Naive thymus-derived CD4-positive, alpha-beta T cell (primary cell): ENCODE measurements around the gene SIRT2. TPM values are rescaled to one million over a fixed set of nuclear protein-coding genes. Genes with fewer than 3 reads are reported as not detected.

Experiments
- ATAC-seq: fragments of 150-1000 bp; cut with Tn5 transposase; 2 replicates; pipeline ENCODE4 v1.10.0; 2021; ENCODE audit warnings: mild to moderate bottlenecking, moderate library complexity
- CTCF ChIA-PET: fragments of 350-600 bp; sonication (Branson Sonifier 250); formaldehyde crosslinking; loops from one replicate; lab custom pipeline; 2021; ENCODE audit warnings: antibody characterized with exemption; lab: Charles Lee
- POLR2A ChIA-PET: fragments of 350-600 bp; sonication (Branson Sonifier 250); formaldehyde crosslinking; loops from one replicate; lab custom pipeline; 2021; ENCODE audit warnings: antibody characterized with exemption, inconsistent platforms; lab: Charles Lee
- DNase-seq, 9 donors: peaks; one replicate each; pipeline versions ENCODE4 v3.0.0 to v3.0.0-alpha.2; 2020 to 2022; ENCODE audit warnings: mixed read lengths in 1 of 9
- H3K27ac ChIP-seq: one replicate; pipeline ENCODE4 v1.7.0; 2013; ENCODE audit warnings: mild to moderate bottlenecking, low read depth, low read length, moderate library complexity
- H3K27me3 ChIP-seq, 2 donors: one replicate each; pipeline ENCODE4 v1.7.0; 2013; ENCODE audit warnings: low read length in 2 of 2, mild to moderate bottlenecking in 2 of 2, moderate library complexity in 2 of 2; ENCODE audit not compliant: control insufficient read depth in 2 of 2, insufficient read depth in 2 of 2
- H3K36me3 ChIP-seq, 3 experiments: 1 replicate in 2 of 3; 2 replicates in 1 of 3; pipeline ENCODE4 v1.7.0; 2013; ENCODE audit warnings: low read length in 3 of 3, mild to moderate bottlenecking in 3 of 3, moderate library complexity in 1 of 3; ENCODE audit not compliant: insufficient read depth in 3 of 3, control insufficient read depth in 2 of 3
- H3K4me1 ChIP-seq, 2 donors: one replicate each; pipeline ENCODE4 v1.7.0; 2013; ENCODE audit warnings: low read length in 2 of 2, mild to moderate bottlenecking in 2 of 2, moderate library complexity in 1 of 2; ENCODE audit not compliant: control insufficient read depth in 2 of 2, insufficient read depth in 2 of 2
- H3K4me3 ChIP-seq: 2 replicates; pipeline ENCODE4 v1.7.0; 2013; ENCODE audit warnings: mild to moderate bottlenecking, low read length
- H3K9me3 ChIP-seq, 3 experiments: 1 replicate in 2 of 3; 2 replicates in 1 of 3; pipeline ENCODE4 v1.7.0; 2013; ENCODE audit warnings: low read length in 3 of 3; ENCODE audit not compliant: control insufficient read depth in 2 of 3
- H3K27ac Mint-ChIP-seq, 9 donors: one replicate each; pipeline ENCODE4 v1.8.0; 2020 to 2022; ENCODE audit warnings: mixed read lengths in 9 of 9, mild to moderate bottlenecking in 8 of 9, moderate library complexity in 5 of 9, inconsistent platforms in 2 of 9
- H3K27me3 Mint-ChIP-seq, 5 donors: one replicate each; pipeline ENCODE4 v1.8.0; 2021 to 2022; ENCODE audit warnings: mixed read lengths in 5 of 5, mild to moderate bottlenecking in 1 of 5
- H3K36me3 Mint-ChIP-seq, 5 donors: one replicate each; pipeline ENCODE4 v1.8.0; 2020 to 2022; ENCODE audit warnings: mixed read lengths in 5 of 5, mild to moderate bottlenecking in 3 of 5, inconsistent platforms in 1 of 5
- H3K4me1 Mint-ChIP-seq, 7 donors: one replicate each; pipeline ENCODE4 v1.8.0; 2020 to 2022; ENCODE audit warnings: mixed read lengths in 7 of 7, mild to moderate bottlenecking in 3 of 7, inconsistent platforms in 1 of 7
- H3K4me3 Mint-ChIP-seq, 10 donors: one replicate each; pipeline ENCODE4 v1.8.0; 2020 to 2022; ENCODE audit warnings: mild to moderate bottlenecking in 10 of 10, mixed read lengths in 10 of 10, moderate library complexity in 6 of 10, inconsistent platforms in 2 of 10
- H3K9me3 Mint-ChIP-seq, 11 donors: one replicate each; pipeline ENCODE4 v1.8.0; 2020 to 2022; ENCODE audit warnings: mixed read lengths in 11 of 11, mild to moderate bottlenecking in 4 of 11, inconsistent platforms in 1 of 11, moderate library complexity in 1 of 11
- intact Hi-C, 2 donors: fragments of 100-400 bp; cut with micrococcal nuclease; formaldehyde crosslinking; loops; one replicate each; pipeline ENCODE4 v1.15.1; 2023
- polyA plus RNA-seq, 2 donors: library from polyadenylated mRNA; unstranded; fragments of 300-500 nt; fragmentation: Illumina TruSeq; gene quantifications; one replicate each; pipeline ENCODE4 v1.2.3, GENCODE V29; 2021
- total RNA-seq, 6 experiments: library from RNA in 5 of 6; stranded (reverse) in 5 of 6; gene quantifications; 1 replicate in 5 of 6; 2 replicates in 1 of 6; pipeline ENCODE4 v1.2.3 and lab custom pipeline; 2021 to 2026

Gene SIRT2
- total and polyA plus RNA-seq, 7 experiments from 2014 or later: 30.7 to 78.5 (median 47.5) TPM

GRCh38 chr19:38917516-38917915, 18.1 kb upstream of the SIRT2 start:
- POLR2A ChIA-PET: interaction anchor here (1.1 kb wide), 1 partner anchor 12 kb away, joined by 3 read pairs; no protein-coding TSS in a partner anchor
- Mint-ChIP-seq H3K27ac (no peak overlapping the region), H3K4me3 (no peak overlapping the region), H3K27me3 (no peaks in the 10 kb centered on the region), H3K4me1 (peaks cover 0 to 6% (median 0%) of the 10 kb centered on the region in 7 donors), H3K9me3 (peaks cover 0 to 3% (median 0%) of the 10 kb centered on the region in 11 donors), H3K36me3 (peaks cover 0 to 15% (median 10%) of the 10 kb centered on the region in 5 donors)
- Histone ChIP-seq H3K27ac (no peak overlapping the region), H3K9me3 (no peaks in the 10 kb centered on the region), H3K4me1 (no peaks in the 10 kb centered on the region), H3K36me3 (peaks cover 0 to 20% (median 0%) of the 10 kb centered on the region in 3 experiments), H3K27me3 (no peaks in the 10 kb centered on the region), H3K4me3 (no peak overlapping the region)
- CTCF ChIA-PET: interaction anchor here (0.6 kb wide), 1 partner anchor 960 kb away, joined by 3 read pairs; no protein-coding TSS in a partner anchor
- ATAC-seq: no peak
- intact Hi-C loops: no loop called here
- DNase-seq: no peak

GRCh38 chr19:38915329-38916321, 16.2 kb upstream of the SIRT2 start:
- Mint-ChIP-seq H3K27me3 (no peaks in the 10 kb centered on the region), H3K36me3 (peaks cover 0 to 4% (median 0%) of the 10 kb centered on the region in 5 donors), H3K9me3 (peaks cover 0 to 2% (median 0%) of the 10 kb centered on the region in 11 donors), H3K27ac (peak overlapping the region in 1 of 9 donors; percentile 66), H3K4me1 (peaks cover 0 to 6% (median 0%) of the 10 kb centered on the region in 7 donors), H3K4me3 (no peak overlapping the region)
- ATAC-seq (no peak), DNase-seq (no peak)
- Histone ChIP-seq H3K4me3 (no peak overlapping the region), H3K27me3 (no peaks in the 10 kb centered on the region), H3K36me3 (peaks cover 0 to 5% (median 0%) of the 10 kb centered on the region in 3 experiments), H3K9me3 (no peaks in the 10 kb centered on the region), H3K27ac (no peak overlapping the region), H3K4me1 (no peaks in the 10 kb centered on the region)
- ChIA-PET POLR2A (no interaction called here), CTCF (no interaction called here)
- intact Hi-C loops: no loop called here

GRCh38 chr19:38913958-38914357, 14.5 kb upstream of the SIRT2 start:
- CTCF ChIA-PET: no interaction called here
- no peak overlapping the region for H3K4me3 ChIP-seq
- intact Hi-C loops: no loop called here

GRCh38 chr19:38912600-38913514, 13.4 kb upstream of the SIRT2 start:
- Histone ChIP-seq H3K4me3 (no peak overlapping the region), H3K4me1 (peaks cover 0 to 9% of the 10 kb centered on the region in 2 donors), H3K9me3 (no peaks in the 10 kb centered on the region), H3K27ac (no peak overlapping the region), H3K27me3 (no peaks in the 10 kb centered on the region), H3K36me3 (peaks cover 0 to 13% (median 0%) of the 10 kb centered on the region in 3 experiments)
- CTCF ChIA-PET: no interaction called here
- Mint-ChIP-seq H3K9me3 (peaks cover 0 to 2% (median 0%) of the 10 kb centered on the region in 11 donors), H3K27ac (no peak overlapping the region), H3K4me1 (peaks cover under 1 to 16% (median 7%) of the 10 kb centered on the region in 7 donors), H3K27me3 (no peaks in the 10 kb centered on the region), H3K36me3 (peaks cover under 1 to 9% (median 1%) of the 10 kb centered on the region in 5 donors), H3K4me3 (no peak overlapping the region)
- intact Hi-C loops: no loop called here
- ATAC-seq: no peak
- POLR2A ChIA-PET: interaction anchor here (0.6 kb wide), 1 partner anchor 13 kb away, joined by 3 read pairs; the partner anchor contains the start of gene NFKBIB
- no peak for DNase-seq

More at GRCh38 chr19:38913958-38914357, 14.5 kb upstream of the SIRT2 start:
- Histone ChIP-seq H3K36me3 (peaks cover 0 to 7% (median 0%) of the 10 kb centered on the region in 3 experiments), H3K27ac (no peak overlapping the region), H3K9me3 (no peaks in the 10 kb centered on the region), H3K27me3 (no peaks in the 10 kb centered on the region), H3K4me1 (peaks cover 0 to 3% of the 10 kb centered on the region in 2 donors)
- H3K4me1 Mint-ChIP-seq: peaks cover 0 to 9% (median 2%) of the 10 kb centered on the region in 7 donors
- POLR2A ChIA-PET: no interaction called here
- H3K4me3 Mint-ChIP-seq: no peak overlapping the region
- ATAC-seq (no peak), DNase-seq (no peak)
- no peaks in the 10 kb centered on the region for H3K27me3 Mint-ChIP-seq
- H3K36me3 Mint-ChIP-seq: peaks cover 0 to 4% (median 0%) of the 10 kb centered on the region in 5 donors
- no peak overlapping the region for H3K27ac Mint-ChIP-seq
- peaks cover 0 to 2% (median 0%) of the 10 kb centered on the region in 11 donors for H3K9me3 Mint-ChIP-seq

- POLR2A ChIA-PET: no interaction called here
- peaks cover 5 to 15% (median 10%) of the 10 kb centered on the region in 5 donors for H3K36me3 Mint-ChIP-seq
- no peak for DNase-seq
Observed at GRCh38 chr19:38911388-38912001, 12.1 kb upstream of the SIRT2 start.

More at GRCh38 chr19:38911388-38912001, 12.1 kb upstream of the SIRT2 start:
- Mint-ChIP-seq H3K9me3 (peaks cover 0 to 2% (median 0%) of the 10 kb centered on the region in 11 donors), H3K4me3 (peak overlapping the region in 1 of 10 donors; percentile 25), H3K27ac (no peak overlapping the region), H3K4me1 (peaks cover 2 to 20% (median 11%) of the 10 kb centered on the region in 7 donors), H3K27me3 (no peaks in the 10 kb centered on the region)
- peaks cover 0 to 9% of the 10 kb centered on the region in 2 donors for H3K4me1 ChIP-seq
- no peaks in the 10 kb centered on the region for H3K9me3 ChIP-seq
- no peak overlapping the region for H3K27ac ChIP-seq
- ATAC-seq: no peak
- no peak overlapping the region for H3K4me3 ChIP-seq
- no peaks in the 10 kb centered on the region for H3K27me3 ChIP-seq
- CTCF ChIA-PET: no interaction called here
- peaks cover 0 to 26% (median 0%) of the 10 kb centered on the region in 3 experiments for H3K36me3 ChIP-seq
- intact Hi-C loops: no loop called here
